Renal pelvis (tissue), 4 donors: ENCODE measurements around the gene PRICKLE2. TPM values are rescaled to one million over a fixed set of nuclear protein-coding genes. Genes with fewer than 3 reads are reported as not detected.

Source experiments
- DNase-seq: peaks from one replicate; pipeline ENCODE4 v3.0.0-alpha.2; 2013
- polyA plus RNA-seq, 3 donors: library from polyadenylated mRNA; unstranded; fragments of 120-200 nt; gene quantifications; one replicate each; pipeline ENCODE4 v1.2.1, GENCODE V29; 2013; ENCODE audit not compliant: insufficient read length in 3 of 3

PRICKLE2 gene
- polyA plus RNA-seq, 3 donors = 17.1 to 22.1 (median 20.3) TPM

- DNase-seq = no peak
These were observed 34.4 kb upstream of the PRICKLE2 start for GRCh38 chr3:64259636-64260035.

GRCh38 chr3:64257100-64257755, 32.0 kb upstream of the PRICKLE2 start:
- no peak for DNase-seq

- DNase-seq = no peak
These were observed 30.6 kb upstream of the PRICKLE2 start for GRCh38 chr3:64255741-64256340.

- no peak for DNase-seq
These were observed 29.2 kb upstream of the PRICKLE2 start for GRCh38 chr3:64254443-64254842.

GRCh38 chr3:64253689-64254088, 28.4 kb upstream of the PRICKLE2 start:
- no peak for DNase-seq

GRCh38 chr3:64251019-64251418, 25.8 kb upstream of the PRICKLE2 start:
- no peak for DNase-seq

GRCh38 chr3:64247991-64248646, 22.9 kb upstream of the PRICKLE2 start:
- DNase-seq = no peak

- DNase-seq = no peak
These were observed 19.0 kb upstream of the PRICKLE2 start for GRCh38 chr3:64244011-64244942.

GRCh38 chr3:64242435-64242834, 17.2 kb upstream of the PRICKLE2 start:
- DNase-seq = peak; percentile 84

GRCh38 chr3:64240959-64241358, 15.7 kb upstream of the PRICKLE2 start:
- DNase-seq = no peak

- no peak for DNase-seq
These were observed 15.1 kb upstream of the PRICKLE2 start for GRCh38 chr3:64240396-64240795.

GRCh38 chr3:64239841-64240240, 14.6 kb upstream of the PRICKLE2 start:
- DNase-seq = no peak

- DNase-seq = no peak
These were observed 13.9 kb upstream of the PRICKLE2 start for GRCh38 chr3:64238971-64239667.

- DNase-seq = no peak
These were observed 11.8 kb upstream of the PRICKLE2 start for GRCh38 chr3:64237083-64237482.

- DNase-seq = no peak
These were observed 10.3 kb upstream of the PRICKLE2 start for GRCh38 chr3:64235605-64236004.

- no peak for DNase-seq
These were observed 9.3 kb upstream of the PRICKLE2 start for GRCh38 chr3:64234571-64234970.

- no peak for DNase-seq
These were observed 7.6 kb upstream of the PRICKLE2 start for GRCh38 chr3:64232821-64233220.

- no peak for DNase-seq
These were observed 4.6 kb upstream of the PRICKLE2 start for GRCh38 chr3:64229903-64230302.

GRCh38 chr3:64228110-64228509, 2.8 kb upstream of the PRICKLE2 start:
- no peak for DNase-seq

GRCh38 chr3:64226730-64227129, 1.5 kb upstream of the PRICKLE2 start:
- DNase-seq = no peak

- no peak for DNase-seq
These were observed 631 bp upstream of the PRICKLE2 start for GRCh38 chr3:64225695-64226499.
